Activated effector memory CD4-positive, alpha-beta T cell treated with anti-CD3 and anti-CD28 coated beads, Interleukin-2, amount 50 U/mL, for 16 hours (primary cell): ENCODE data around the gene CTAG2.
"Not testable (repeated sequence)": the region's sequence is repeated elsewhere in the genome, so short reads cannot be mapped to it uniquely, and the experiment has no call there.

Experiments
- DNase-seq: peaks from one replicate; pipeline ENCODE4 v3.0.0-alpha.2; 2020

CTAG2 gene

DNA sequence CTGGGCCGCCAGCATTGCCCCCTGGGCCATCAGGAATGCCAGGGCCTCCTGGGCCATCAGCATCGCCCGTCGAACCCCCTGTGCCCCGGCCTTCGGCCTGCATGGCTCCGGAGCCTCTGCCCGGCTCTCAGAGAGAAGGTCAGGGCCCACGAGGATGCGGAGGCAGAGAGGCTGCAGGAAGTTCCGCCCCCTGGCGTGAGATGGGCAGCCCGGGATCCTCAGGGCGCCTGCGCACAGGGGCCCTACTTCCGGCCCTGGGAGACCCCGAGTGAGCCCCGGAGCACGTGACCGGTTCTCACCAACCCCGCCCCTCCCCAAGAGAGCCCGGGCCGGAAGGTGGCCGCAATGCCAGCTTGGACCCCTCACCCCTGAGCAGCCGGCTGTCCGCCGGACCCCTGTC, at the start of gene CTAG2:
TSS of gene CTAG2 (minus strand) at position 167 of the 400 bp plus-strand sequence. CDS start at position 103, 64 bp downstream.
- not testable (repeated sequence) for DNase-seq

GRCh38 chrX:154698630-154699248, 45.4 kb upstream of the CTAG2 start:
- no peak for DNase-seq

- DNase-seq: no peak
Measured at GRCh38 chrX:154696676-154697045, 43.3 kb upstream of the CTAG2 start.

DNA sequence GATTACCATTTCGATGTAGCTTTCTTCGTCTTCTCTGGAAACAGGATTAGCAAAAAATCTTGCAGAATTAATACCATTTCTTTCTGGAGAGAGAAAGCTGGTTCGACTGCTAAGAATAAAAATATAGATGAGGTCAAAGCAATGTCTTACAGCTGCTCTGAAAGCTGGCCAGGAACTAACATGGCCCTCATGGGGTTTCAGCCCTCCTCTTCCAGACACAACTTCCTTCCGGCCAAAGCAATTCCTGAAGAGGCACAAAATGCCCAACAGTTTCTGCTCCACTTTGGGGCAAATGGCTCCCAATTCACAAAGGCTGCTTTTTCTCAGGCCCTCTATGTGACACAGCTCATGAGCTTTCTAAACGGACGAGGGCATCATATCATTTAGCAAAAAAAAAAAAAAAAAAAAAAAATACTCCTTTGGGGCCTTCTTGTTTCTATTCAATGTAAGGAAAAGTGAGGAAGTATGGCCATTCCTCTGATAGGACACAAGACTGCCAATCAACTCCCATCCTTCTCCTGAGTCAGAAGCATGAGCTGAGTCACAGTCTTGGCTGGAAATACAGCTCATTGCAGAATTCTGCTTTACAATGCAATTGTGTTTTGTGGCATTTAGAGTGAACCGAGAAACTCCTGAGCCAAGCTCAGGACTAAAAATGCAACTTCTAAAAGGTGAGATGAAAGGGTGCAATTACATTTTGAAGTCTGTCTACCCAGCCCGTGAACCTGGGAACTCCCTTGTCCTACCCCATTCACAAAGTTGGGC, 42.7 kb upstream of the CTAG2 start:
- no peak for DNase-seq

- DNase-seq: no peak
Measured at GRCh38 chrX:154693394-154693793, 40.0 kb upstream of the CTAG2 start.

GRCh38 chrX:154690438-154690837, 37.1 kb upstream of the CTAG2 start:
- not testable (repeated sequence) for DNase-seq

DNA sequence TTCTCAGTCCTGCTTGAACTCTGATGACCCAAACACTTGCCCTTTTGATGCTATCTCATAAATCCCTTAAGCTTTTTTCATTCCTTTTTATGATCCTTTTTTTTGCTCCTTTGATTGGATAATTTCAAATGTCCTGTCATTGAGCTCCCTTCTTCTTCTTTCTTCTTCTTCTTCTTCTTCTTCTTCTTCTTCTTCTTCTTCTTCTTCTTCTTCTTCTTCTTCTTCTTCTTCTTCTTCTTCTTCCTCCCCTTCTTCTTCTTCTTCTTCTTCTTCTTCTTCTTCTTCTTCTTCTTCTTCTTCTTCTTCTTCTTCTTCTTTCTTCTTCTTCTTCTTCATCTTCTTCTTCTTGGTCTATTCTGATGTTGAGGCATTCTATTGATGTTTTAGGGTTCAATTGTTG, 18.7 kb upstream of the CTAG2 start:
- not testable (repeated sequence) for DNase-seq

- DNase-seq: not testable (repeated sequence)
Measured at GRCh38 chrX:154670848-154671247, 17.5 kb upstream of the CTAG2 start.

- DNase-seq: no peak
Measured at GRCh38 chrX:154661899-154662298, 8.5 kb upstream of the CTAG2 start.

DNA sequence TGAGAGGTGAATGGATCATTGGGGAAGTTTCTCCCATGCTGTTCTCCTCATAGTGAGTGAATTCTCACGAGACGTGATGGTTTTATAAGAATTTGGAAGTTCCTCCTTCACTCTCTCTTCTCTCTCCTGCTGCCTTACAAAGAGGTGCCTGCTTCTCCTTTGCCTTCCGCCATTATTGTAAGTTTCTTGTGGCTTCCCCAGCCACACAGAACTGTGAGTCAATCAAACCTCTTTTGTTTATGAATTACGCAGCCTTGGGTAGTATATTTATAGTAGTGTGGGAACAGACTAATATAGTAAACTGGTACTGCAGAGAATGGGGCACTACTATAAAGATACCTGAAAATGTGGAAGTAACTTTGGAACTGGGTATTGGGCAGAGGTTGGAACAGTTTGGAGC, 7.8 kb upstream of the CTAG2 start:
- no peak for DNase-seq

DNA sequence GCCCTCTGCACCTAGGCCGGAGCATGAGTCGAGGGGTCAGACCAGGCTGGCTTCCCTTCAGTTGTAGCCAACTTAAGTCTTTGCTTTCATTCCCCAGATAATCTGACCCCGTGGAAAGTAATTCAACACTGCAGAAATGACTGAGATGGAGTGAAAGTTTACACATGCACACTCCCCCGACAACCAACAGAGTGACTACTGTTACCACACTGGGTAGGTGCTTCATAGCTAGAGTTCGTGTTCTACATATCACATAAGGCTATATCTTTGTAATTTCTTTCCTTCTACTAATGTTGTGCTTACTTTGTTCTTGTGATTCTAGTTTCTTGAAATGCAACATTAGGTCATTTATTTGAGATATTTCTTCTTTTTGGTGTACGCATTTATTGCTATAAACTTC, 7.2 kb upstream of the CTAG2 start:
- no peak for DNase-seq

DNA sequence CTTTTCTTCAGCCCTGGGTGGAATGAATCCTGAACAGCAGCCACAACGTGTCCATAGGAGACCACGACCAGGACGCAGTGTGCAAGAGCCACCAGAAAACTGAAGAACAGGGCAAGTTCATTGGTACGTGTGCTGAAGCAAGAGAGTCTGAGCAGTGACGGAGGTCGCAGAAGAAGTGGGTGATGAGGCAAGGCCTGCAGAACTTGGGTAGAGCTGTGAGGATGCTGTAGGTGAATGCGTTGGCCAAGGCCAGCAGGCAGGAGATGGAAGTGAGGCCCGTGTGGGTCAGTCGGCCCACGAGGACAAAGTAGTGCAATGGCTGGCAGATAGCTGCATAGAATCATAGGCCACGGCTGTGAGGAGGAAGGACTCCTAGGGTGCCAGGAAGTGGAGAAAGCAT, 5.6 kb upstream of the CTAG2 start:
- DNase-seq: no peak

DNA sequence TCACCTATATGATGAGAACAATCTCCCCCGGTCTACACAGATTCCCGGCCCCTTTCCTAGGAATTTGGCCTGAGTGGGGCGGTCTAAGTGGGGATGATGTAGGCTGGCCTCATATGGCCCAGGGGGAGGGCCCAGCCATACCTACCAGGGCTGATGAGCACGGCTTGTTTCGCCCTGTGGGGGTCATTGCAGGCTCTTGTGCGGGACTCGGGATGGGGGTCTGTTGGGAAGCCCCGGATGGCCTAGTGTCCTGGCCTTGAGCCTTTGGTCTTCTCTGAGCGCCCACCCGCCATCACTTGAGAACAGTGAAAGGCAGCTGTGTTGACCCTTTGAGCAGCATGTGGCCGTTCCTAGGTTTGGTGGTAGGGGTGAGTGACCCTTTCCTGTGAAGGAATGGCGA, 4.8 kb upstream of the CTAG2 start:
- DNase-seq: no peak

GRCh38 chrX:154657226-154657805, 3.9 kb upstream of the CTAG2 start:
- no peak for DNase-seq

DNA sequence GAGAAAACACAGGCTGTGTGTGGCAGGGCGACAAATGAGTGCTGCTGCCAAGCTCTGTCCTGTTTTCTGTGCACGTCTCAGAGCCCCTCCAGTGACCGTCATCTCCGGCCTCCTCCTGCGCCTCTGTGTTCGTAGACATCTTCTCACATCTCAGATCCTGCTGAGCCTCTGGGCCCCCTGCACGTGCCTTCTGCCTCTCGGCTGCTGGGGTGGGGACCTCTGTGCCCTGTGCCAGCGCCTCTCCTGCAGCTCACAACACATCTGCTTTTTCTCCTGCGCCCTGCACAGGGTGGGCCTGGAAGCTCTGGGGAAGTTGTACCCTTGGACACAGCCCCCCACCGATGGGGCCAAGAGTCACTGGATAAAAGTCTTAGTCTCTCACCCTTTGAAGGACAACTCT, 2.4 kb upstream of the CTAG2 start:
- DNase-seq: no peak

DNA sequence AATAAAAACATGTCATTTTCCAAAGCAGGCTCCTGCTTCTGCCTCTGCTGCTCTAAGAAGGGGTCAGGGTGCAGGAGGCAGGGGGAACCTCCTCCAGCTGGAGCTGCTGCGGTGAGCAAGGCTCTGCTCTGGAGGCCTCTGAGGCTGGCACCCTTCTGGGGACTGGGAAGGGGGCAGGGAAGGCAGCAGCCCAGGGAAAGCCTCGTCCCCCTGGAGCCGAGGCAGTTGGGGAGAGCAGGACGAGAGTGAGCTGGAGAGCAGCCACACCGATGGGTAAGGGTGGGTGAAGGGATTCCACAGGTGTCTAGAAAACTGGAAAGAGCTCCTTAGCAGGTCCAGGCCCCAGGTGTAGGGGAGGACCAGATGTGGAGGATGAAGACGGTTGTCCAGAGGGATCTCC, 2.0 kb upstream of the CTAG2 start:
- DNase-seq: no peak

DNA sequence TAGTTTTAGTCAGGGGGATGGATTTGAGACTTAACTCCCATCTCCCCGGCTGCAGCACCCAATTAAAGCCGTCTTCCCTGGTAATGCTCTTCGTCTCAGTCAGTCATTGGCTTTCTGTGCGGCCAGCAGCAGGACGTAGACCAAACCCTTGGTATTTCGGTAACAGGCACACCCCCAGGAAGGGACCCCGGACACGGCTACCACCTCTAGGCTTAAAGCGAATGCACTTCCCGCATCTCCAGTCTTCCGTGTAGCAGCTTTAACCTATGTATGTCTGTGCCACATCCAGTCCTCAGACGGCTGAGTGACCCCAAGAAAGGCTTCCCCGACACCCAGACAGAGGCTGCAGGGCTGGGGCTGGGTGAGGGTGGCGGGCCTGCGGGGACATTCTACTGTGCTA, 1.5 kb upstream of the CTAG2 start:
- DNase-seq: no peak

- no peak for DNase-seq
Measured at GRCh38 chrX:154654372-154654771, 993 bp upstream of the CTAG2 start.

- no peak for DNase-seq
Measured at GRCh38 chrX:154653048-154653401, 354 bp downstream of the CTAG2 start.

DNA sequence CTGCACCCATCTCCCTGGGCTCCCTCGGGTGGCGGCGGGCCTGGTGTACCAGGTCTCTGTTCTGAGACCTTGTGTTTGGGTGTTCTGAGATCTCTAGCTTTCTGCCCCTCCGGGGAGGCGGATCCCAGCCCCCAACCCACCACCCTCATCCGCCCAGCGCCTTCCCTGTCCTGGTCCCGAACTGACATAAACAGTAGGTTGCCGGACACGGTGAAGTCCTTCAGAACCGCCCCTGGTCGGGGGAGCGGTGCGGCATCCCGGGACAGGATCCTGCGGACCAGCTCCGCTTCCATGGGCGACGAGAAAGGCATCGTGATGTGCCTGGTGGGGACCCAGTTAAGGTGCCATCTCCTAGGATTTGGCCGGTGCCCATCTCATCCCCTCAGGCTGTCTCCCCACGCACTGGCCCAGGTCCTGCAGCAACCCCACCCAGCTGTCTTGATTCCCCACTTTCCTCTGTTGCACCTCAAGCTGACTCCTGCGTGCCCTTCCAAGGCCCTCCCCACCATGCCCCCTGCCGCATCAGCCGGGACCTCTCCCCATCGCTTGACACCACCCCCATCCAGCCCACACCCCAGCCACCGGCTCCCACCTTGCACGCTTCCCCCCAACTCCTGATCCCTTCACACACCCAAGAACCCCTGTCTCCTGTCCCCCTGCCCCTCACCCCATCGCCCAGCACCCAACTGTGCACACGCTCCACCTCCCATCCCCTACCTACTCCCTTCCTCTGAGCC, 900 bp downstream of the CTAG2 start:
- DNase-seq: no peak

DNA sequence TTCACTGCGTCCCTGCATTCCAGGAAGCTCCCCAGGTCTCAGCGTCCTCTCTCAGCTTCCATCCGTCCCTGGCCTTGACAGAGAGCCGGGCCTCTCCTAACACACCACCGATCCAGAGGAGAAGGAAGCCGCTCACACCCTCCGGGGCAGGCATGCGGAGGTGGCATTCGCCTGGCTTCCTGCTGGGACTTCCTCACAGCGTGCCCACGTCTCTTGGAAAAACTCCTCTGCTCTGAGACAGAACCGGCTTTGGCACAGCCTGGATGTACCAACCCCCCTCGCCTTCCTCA, 3.2 kb downstream of the CTAG2 start:
- no peak for DNase-seq

DNA sequence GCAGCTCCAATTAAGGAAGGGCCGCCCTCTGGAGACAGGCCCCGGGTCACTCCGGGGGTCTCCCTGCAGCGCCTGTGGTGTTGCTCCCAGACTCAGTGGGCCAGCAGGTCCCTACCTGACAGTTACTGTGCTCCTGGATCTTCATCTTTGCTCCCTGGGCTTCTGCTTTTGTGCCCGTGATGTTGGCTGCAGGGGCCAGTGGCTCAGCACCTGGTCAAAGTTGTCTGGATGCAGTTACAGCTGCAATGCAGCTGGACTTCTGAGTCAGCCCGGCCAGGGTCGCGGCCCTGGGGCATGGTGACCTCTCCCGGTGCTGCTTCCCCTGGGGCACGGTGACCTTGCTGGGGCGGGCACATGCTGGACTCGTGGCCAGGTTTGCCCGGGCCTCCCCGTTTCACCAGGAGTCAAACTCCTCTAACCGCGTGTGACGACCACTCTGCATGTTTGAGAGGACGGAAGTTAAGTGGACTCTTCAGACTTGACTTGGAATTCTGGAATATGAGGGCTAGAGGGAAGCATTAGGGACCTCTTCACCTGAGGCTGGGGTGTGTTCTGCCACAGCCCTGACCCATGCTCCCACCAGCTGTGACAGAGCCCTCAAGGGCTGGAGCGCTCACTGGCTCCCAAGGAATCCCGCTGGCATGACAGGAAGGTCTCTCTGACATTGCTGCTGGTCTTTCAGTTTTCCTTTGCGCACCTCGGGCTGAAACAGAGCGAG, 3.7 kb downstream of the CTAG2 start:
- no peak for DNase-seq

GRCh38 chrX:154648931-154649330, 4.4 kb downstream of the CTAG2 start:
- no peak for DNase-seq
